ENCODE measurements around the gene CCDC73.

DNA sequence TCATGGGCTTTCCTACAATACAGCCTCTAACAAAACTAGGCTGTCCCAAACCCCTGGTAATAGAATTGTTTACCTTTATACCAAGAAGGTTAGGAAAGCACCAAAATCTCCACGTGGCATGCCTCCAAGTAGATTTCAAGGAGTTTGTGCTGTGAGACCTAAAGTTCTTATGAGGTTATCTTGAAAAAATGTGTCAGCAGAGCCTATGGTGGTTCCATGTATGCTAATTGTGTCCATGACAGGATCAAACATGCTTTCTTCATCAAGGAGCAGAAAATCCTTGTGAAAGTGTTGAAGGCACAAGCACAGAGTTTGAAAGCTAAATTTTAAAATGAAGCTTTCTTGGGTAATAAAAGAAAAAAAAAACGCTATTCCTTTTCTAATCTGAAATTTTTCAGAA lies 36.2 kb downstream of the CCDC73 start:
- no peak for TF ChIP-seq EZH2 (IDR thresholded peaks at IDR 0.05; ENCODE audit: insufficient read depth, low read length)
- TF ChIP-seq, protein P1, sequence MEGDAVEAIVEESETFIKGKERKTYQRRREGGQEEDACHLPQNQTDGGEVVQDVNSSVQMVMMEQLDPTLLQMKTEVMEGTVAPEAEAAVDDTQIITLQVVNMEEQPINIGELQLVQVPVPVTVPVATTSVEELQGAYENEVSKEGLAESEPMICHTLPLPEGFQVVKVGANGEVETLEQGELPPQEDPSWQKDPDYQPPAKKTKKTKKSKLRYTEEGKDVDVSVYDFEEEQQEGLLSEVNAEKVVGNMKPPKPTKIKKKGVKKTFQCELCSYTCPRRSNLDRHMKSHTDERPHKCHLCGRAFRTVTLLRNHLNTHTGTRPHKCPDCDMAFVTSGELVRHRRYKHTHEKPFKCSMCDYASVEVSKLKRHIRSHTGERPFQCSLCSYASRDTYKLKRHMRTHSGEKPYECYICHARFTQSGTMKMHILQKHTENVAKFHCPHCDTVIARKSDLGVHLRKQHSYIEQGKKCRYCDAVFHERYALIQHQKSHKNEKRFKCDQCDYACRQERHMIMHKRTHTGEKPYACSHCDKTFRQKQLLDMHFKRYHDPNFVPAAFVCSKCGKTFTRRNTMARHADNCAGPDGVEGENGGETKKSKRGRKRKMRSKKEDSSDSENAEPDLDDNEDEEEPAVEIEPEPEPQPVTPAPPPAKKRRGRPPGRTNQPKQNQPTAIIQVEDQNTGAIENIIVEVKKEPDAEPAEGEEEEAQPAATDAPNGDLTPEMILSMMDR (IDR thresholded peaks at IDR 0.05; ENCODE audit: insufficient read depth, low read depth, low read length): no peak
